HG03457 (cell line): Measurements from ENCODE around the gene CYP24A1.

Source experiments
- ATAC-seq: cut with Tn5 transposase; IDR thresholded peaks from one replicate; pipeline ENCODE4 v1.9.1; 2021; ENCODE audit warnings: moderate number of reproducible peaks; ENCODE audit not compliant: unreplicated experiment

Gene CYP24A1

GRCh38 chr20:54158856-54159418, 14.8 kb downstream of the CYP24A1 start:
- ATAC-seq: no peak

GRCh38 chr20:54158226-54158625, 15.6 kb downstream of the CYP24A1 start:
- no peak for ATAC-seq

GRCh38 chr20:54156981-54157835, 16.6 kb downstream of the CYP24A1 start:
- ATAC-seq: no peak

GRCh38 chr20:54156522-54156921, 17.3 kb downstream of the CYP24A1 start:
- ATAC-seq: no peak

- ATAC-seq: no peak
Measured at GRCh38 chr20:54155736-54156317, 18.0 kb downstream of the CYP24A1 start.

GRCh38 chr20:54154439-54154838, 19.3 kb downstream of the CYP24A1 start:
- no peak for ATAC-seq

- no peak for ATAC-seq
Measured at GRCh38 chr20:54153847-54154246, 19.9 kb downstream of the CYP24A1 start.

- no peak for ATAC-seq
Measured at GRCh38 chr20:54153041-54153327, 20.8 kb downstream of the CYP24A1 start.

GRCh38 chr20:54152227-54153040, 21.4 kb downstream of the CYP24A1 start:
- ATAC-seq: no peak

- no peak for ATAC-seq
Measured at GRCh38 chr20:54151511-54152226, 22.1 kb downstream of the CYP24A1 start.

- no peak for ATAC-seq
Measured at GRCh38 chr20:54151075-54151439, 22.7 kb downstream of the CYP24A1 start.

GRCh38 chr20:54149765-54150264, 24.0 kb downstream of the CYP24A1 start:
- ATAC-seq: no peak

GRCh38 chr20:54148947-54149764, 24.6 kb downstream of the CYP24A1 start:
- ATAC-seq: no peak

GRCh38 chr20:54146672-54147071, 27.1 kb downstream of the CYP24A1 start:
- ATAC-seq: no peak

- ATAC-seq: no peak
Measured at GRCh38 chr20:54144847-54145414, 28.9 kb downstream of the CYP24A1 start.

GRCh38 chr20:54140927-54141566, 32.7 kb downstream of the CYP24A1 start:
- no peak for ATAC-seq

GRCh38 chr20:54140486-54140885, 33.3 kb downstream of the CYP24A1 start:
- no peak for ATAC-seq

- ATAC-seq: no peak
Measured at GRCh38 chr20:54140067-54140466, 33.7 kb downstream of the CYP24A1 start.

GRCh38 chr20:54139188-54139587, 34.6 kb downstream of the CYP24A1 start:
- no peak for ATAC-seq
